C4-2B (cell line): ENCODE data around the gene TUT7.

Experiments used
- H3K27ac ChIP-seq: fragments of 450-650 bp; 2 replicates; pipeline ENCODE4 v1.5.1; 2017
- ZFX ChIP-seq: fragments of 450-650 bp; IDR thresholded peaks from 2 replicates; pipeline ENCODE4 v1.6.1; 2017
- TF ChIP-seq, protein P1 (sequence below): fragments of 450-650 bp; conservative IDR thresholded peaks from 2 replicates; pipeline ENCODE4 v1.5.1; 2017; ENCODE audit warnings: mild to moderate bottlenecking

Gene TUT7

DNA sequence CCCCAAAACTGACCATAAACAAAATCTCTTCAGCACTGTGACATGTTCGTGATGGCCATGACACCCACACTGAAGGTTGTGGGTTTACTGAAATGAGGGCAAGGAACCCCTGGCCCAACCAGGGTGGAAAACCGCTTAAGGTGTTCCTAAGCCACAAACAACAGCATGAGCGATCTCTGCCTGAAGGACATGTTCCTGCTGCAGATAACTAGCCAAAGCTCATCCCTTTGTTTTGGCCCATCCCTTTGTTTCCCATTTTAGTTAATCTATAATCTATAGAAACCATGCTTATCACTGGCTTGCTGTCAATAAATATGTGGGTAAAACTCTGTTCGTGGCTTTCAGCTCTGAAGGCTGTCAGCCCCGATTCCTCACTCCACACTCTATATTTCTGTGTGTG is 21.8 kb upstream of the TUT7 start:
- no peak for TF ChIP-seq ZFX
- TF ChIP-seq, protein P1, sequence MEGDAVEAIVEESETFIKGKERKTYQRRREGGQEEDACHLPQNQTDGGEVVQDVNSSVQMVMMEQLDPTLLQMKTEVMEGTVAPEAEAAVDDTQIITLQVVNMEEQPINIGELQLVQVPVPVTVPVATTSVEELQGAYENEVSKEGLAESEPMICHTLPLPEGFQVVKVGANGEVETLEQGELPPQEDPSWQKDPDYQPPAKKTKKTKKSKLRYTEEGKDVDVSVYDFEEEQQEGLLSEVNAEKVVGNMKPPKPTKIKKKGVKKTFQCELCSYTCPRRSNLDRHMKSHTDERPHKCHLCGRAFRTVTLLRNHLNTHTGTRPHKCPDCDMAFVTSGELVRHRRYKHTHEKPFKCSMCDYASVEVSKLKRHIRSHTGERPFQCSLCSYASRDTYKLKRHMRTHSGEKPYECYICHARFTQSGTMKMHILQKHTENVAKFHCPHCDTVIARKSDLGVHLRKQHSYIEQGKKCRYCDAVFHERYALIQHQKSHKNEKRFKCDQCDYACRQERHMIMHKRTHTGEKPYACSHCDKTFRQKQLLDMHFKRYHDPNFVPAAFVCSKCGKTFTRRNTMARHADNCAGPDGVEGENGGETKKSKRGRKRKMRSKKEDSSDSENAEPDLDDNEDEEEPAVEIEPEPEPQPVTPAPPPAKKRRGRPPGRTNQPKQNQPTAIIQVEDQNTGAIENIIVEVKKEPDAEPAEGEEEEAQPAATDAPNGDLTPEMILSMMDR = no peak
- no peak overlapping the region for H3K27ac ChIP-seq

DNA sequence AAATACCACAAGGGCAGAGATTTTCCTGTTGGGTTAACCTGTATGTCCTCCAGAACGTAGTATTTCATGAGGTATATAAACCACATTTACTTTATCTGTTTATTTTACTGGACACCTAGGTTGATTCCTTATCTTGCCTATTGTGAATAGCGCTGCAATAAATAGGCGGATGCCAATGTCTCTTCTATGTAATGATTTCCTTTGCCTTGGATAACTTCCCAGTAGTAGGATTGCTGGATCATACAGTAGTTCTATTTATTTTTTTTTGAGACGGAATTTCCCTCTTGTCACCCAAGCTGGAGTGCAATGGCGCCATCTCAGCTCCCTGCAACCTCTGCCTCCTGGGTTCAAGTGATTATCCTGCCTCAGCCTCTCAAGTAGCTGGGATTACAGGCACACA is 15.6 kb upstream of the TUT7 start:
- H3K27ac ChIP-seq = peak overlapping the region; percentile 49
- TF ChIP-seq ZFX = no peak
- TF ChIP-seq, protein P1 = no peak

DNA sequence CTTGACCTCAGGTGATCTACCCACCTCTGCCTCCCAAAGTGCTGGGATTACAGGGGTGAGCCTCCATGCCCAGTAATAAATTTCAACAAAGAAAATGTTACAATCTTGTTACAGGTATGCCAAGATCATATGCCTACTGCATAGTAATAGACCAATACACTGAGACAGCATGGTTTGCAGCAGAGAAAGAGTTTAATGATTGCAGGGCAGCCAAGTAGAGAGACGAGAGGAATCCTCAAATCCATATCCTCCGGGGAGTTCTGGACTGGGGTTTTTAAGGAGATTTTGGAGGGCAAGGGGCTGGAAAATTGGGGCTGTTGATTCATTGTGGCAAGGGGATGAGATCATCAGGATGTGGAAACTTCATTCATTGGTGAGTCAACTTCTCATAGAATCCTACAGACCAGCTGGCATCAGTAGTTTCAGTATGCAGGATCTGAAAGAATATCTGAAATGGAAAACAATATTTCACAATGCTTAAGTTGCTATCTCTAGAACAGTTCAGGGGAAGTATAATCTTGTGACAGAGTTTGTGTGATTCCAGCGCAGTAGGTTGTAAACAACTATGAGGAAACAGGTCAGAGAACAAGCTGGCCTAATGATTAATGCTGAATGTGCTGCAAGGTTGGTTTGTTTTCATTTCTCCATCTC is 14.8 kb upstream of the TUT7 start:
- no peak for TF ChIP-seq ZFX
- TF ChIP-seq, protein P1 = no peak
- peak overlapping the region; percentile 9; the same call in 1 of the 2 replicates for H3K27ac ChIP-seq

DNA sequence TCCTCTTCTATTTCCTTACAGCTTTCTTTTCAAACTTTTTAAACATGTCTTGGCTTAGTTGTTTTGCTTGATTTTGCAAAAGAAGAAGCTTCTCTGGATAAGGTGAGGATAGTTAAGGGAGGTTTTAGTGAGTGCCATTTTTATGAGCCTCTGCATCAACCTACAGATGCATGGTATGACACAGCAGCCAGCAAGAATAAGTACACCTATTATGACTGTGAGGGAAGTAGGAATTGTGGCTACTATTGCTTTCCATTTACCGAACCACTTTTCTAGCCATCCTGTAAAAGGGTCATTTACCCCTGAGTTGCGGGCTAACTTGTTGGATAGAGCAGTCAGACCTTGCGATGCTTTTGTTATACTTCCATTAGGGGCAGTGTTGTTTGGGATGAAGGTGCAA is 7.0 kb upstream of the TUT7 start:
- H3K27ac ChIP-seq = no peak overlapping the region
- TF ChIP-seq ZFX = no peak
- TF ChIP-seq, protein P1 = no peak

DNA sequence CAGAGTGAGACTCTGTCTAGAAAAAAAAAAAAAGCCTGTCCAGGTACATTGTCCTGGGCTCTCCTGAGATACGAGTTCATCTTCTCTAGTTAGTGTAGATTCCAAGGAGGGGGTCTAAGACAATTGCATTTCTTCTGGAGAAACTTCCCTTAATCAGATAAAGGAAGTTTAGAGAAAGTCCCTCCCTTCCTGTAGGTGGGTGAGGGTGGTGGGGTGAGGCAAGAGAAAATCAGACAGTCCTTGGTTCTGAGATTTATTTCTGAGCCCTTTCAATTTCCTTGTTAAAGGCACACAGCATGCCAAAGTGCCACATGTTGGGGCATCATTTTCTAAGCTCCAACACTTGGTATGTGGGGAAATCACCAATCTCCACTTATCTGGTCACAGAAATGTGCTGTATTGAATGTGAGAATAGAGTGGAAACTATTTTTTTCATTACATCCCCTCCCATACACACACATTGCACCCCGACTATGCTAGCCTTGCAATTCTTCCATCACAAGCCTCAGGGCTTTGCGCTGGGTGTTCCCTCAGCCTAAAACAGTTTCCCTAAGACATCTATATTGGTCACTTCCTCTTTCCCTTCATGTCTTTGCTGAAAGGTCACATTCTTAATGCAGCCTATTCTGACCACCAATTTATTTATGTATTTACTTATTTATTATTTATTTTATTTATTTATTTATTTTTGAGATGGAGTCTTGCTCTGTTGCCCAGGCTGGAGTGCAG is 5.1 kb upstream of the TUT7 start:
- no peak for TF ChIP-seq ZFX
- TF ChIP-seq, protein P1 = no peak
- H3K27ac ChIP-seq = no peak overlapping the region

DNA sequence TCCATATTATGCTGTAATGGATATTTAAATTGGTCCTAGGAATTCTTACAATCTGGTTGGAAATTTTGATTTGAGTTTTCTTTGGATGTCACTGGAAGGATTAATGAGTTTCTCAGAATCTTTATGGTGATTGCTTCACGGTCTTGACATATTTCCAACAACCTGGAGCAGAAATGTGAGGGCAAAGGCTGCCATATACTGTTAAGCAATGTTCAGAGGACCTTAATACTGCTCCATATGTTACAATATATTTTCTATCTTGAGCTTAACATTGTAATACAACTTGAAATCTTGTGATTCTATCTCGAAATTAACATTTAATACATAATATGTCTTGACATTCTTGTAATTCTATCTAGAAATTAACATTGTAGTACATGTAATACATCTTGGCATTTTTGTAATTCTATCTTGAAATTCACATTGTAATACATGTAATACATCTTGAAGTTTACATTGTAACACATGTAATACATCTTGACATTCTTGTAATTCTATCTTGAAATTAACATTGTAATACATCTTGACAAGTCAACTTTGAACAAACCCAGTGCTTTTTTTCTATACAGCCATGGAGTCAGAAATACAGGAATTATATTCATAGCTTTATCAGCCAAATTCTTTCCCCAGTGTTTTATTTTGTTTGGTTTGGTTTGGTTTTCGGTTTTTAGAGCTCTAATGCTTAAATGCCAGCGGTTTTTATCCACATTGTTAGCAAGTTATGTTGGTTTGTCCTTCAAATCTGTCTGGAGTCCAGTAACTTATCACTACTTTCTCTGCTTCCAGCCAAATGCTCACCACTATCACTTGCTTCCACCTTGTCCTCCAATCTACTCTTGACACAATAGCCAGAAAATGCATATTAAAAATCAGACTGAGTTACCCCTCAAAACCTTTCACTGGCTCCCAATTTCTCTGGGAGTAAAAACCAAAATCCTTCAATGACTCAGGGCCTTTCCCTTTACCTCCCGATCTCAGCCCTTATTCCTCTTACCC is 3.0 kb upstream of the TUT7 start:
- H3K27ac ChIP-seq = no peak overlapping the region
- TF ChIP-seq ZFX = no peak
- TF ChIP-seq, protein P1 = no peak
